Measurements from ENCODE around the gene CAGE1. TPM values are rescaled to one million over a fixed set of nuclear protein-coding genes. Genes with fewer than 3 reads are reported as not detected.

CAGE1 gene
- total RNA-seq, 1 donor from 2014 or later, result not detected

- H3K27ac Mint-ChIP-seq (ENCODE audit: unreplicated experiment), result no peak overlapping the region
- H3K36me3 Mint-ChIP-seq (ENCODE audit: low read depth), result peaks cover 38% of the 10 kb centered on the region
- TF ChIP-seq, protein P1, sequence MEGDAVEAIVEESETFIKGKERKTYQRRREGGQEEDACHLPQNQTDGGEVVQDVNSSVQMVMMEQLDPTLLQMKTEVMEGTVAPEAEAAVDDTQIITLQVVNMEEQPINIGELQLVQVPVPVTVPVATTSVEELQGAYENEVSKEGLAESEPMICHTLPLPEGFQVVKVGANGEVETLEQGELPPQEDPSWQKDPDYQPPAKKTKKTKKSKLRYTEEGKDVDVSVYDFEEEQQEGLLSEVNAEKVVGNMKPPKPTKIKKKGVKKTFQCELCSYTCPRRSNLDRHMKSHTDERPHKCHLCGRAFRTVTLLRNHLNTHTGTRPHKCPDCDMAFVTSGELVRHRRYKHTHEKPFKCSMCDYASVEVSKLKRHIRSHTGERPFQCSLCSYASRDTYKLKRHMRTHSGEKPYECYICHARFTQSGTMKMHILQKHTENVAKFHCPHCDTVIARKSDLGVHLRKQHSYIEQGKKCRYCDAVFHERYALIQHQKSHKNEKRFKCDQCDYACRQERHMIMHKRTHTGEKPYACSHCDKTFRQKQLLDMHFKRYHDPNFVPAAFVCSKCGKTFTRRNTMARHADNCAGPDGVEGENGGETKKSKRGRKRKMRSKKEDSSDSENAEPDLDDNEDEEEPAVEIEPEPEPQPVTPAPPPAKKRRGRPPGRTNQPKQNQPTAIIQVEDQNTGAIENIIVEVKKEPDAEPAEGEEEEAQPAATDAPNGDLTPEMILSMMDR (IDR thresholded peaks at IDR 0.05), result no peak
- H3K4me3 Mint-ChIP-seq (ENCODE audit: unreplicated experiment), result no peak overlapping the region
- H3K27me3 Mint-ChIP-seq (ENCODE audit: low read depth), result no peaks in the 10 kb centered on the region
- peaks cover 20% of the 10 kb centered on the region for H3K4me1 Mint-ChIP-seq (ENCODE audit: low read depth)
- DNase-seq (ENCODE audit: low spot score), result no peak
- H3K9me3 Mint-ChIP-seq (ENCODE audit: low read depth), result no peaks in the 10 kb centered on the region
Measured at GRCh38 chr6:7409740-7410139, 20.2 kb upstream of the CAGE1 start.

GRCh38 chr6:7406743-7407142 lies 17.2 kb upstream of the CAGE1 start:
- no peaks in the 10 kb centered on the region for H3K4me1 Mint-ChIP-seq (ENCODE audit: low read depth)
- H3K4me3 Mint-ChIP-seq (ENCODE audit: unreplicated experiment), result no peak overlapping the region
- no peak overlapping the region for H3K27ac Mint-ChIP-seq (ENCODE audit: unreplicated experiment)
- no peaks in the 10 kb centered on the region for H3K27me3 Mint-ChIP-seq (ENCODE audit: low read depth)
- TF ChIP-seq, protein P1 (IDR thresholded peaks at IDR 0.05), result no peak
- no peak for DNase-seq (ENCODE audit: low spot score)
- H3K9me3 Mint-ChIP-seq (ENCODE audit: low read depth), result no peaks in the 10 kb centered on the region
- H3K36me3 Mint-ChIP-seq (ENCODE audit: low read depth), result peaks cover 40% of the 10 kb centered on the region

DNA sequence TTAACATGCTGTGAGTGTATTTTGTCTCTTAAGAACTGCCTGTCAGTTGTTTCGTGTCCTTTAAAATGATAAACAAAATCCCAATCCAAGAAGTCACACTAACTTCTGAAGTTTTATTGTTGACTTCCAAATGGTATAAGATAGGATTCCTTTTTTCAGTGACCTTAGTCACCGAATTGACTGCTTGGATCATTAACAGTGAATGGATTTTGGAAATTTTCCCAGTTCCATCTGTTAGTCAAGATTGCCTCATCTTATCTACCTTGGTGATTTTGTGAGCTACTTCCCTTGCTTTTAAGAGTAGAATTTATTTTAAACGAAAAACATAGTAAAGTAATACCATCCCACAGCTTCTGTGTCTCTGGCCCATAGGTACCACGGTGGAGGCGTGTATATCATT lies 15.0 kb upstream of the CAGE1 start:
- Mint-ChIP-seq H3K27me3 (ENCODE audit: low read depth) (no peaks in the 10 kb centered on the region), H3K4me1 (ENCODE audit: low read depth) (peaks cover 5% of the 10 kb centered on the region), H3K9me3 (ENCODE audit: low read depth) (no peaks in the 10 kb centered on the region), H3K27ac (ENCODE audit: unreplicated experiment) (no peak overlapping the region), H3K4me3 (ENCODE audit: unreplicated experiment) (no peak overlapping the region), H3K36me3 (ENCODE audit: low read depth) (peaks cover 39% of the 10 kb centered on the region)
- DNase-seq (ENCODE audit: low spot score), result no peak
- TF ChIP-seq, protein P1 (IDR thresholded peaks at IDR 0.05), result no peak

DNA sequence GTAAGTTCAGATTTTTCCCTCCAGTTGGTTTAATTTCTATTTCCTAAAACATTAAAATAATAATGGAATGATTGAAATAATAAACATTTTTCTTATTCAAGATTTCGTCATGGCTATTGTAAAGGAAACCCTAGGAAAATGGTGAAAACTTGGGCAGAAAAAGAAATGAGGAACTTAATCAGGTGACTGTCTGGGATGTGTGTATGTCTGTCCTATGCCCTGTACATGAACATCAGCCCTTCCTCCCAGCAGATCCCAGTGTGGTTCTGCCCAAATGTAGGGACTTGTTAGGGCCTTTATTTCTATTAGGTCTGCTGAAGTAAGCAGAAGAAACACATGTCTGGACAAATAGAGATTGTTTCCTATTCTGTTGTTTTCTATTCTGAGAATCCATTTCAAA lies 13.2 kb upstream of the CAGE1 start:
- peaks cover 39% of the 10 kb centered on the region for H3K36me3 Mint-ChIP-seq (ENCODE audit: low read depth)
- no peak overlapping the region for H3K27ac Mint-ChIP-seq (ENCODE audit: unreplicated experiment)
- no peak overlapping the region for H3K4me3 Mint-ChIP-seq (ENCODE audit: unreplicated experiment)

GRCh38 chr6:7401075-7401474 lies 11.5 kb upstream of the CAGE1 start:
- H3K27me3 Mint-ChIP-seq (ENCODE audit: low read depth), result no peaks in the 10 kb centered on the region
- DNase-seq (ENCODE audit: low spot score), result no peak
- H3K27ac Mint-ChIP-seq (ENCODE audit: unreplicated experiment), result no peak overlapping the region
- H3K4me3 Mint-ChIP-seq (ENCODE audit: unreplicated experiment), result no peak overlapping the region
- TF ChIP-seq, protein P1 (IDR thresholded peaks at IDR 0.05), result no peak
- peaks cover 5% of the 10 kb centered on the region for H3K4me1 Mint-ChIP-seq (ENCODE audit: low read depth)
- no peaks in the 10 kb centered on the region for H3K9me3 Mint-ChIP-seq (ENCODE audit: low read depth)
- peaks cover 31% of the 10 kb centered on the region for H3K36me3 Mint-ChIP-seq (ENCODE audit: low read depth)

More for the DNA sequence above, 13.2 kb upstream of the CAGE1 start:
- H3K27me3 Mint-ChIP-seq (ENCODE audit: low read depth), result no peaks in the 10 kb centered on the region
- DNase-seq (ENCODE audit: low spot score), result no peak
- TF ChIP-seq, protein P1 (IDR thresholded peaks at IDR 0.05), result no peak
- H3K4me1 Mint-ChIP-seq (ENCODE audit: low read depth), result peaks cover 5% of the 10 kb centered on the region
- no peaks in the 10 kb centered on the region for H3K9me3 Mint-ChIP-seq (ENCODE audit: low read depth)
